Stimulated activated CD4-positive, alpha-beta T cell treated with anti-CD3 and anti-CD28 coated beads, TNF-alpha, amount 100 ng/mL, for 1 hour (primary cell): ENCODE data around the gene GATA5.

Source experiments
- DNase-seq, 3 donors: peaks; one replicate each; pipeline ENCODE4 v3.0.0-alpha.2; 2020; ENCODE audit warnings: low read depth in 3 of 3, low spot score in 1 of 3

Gene GATA5

DNA sequence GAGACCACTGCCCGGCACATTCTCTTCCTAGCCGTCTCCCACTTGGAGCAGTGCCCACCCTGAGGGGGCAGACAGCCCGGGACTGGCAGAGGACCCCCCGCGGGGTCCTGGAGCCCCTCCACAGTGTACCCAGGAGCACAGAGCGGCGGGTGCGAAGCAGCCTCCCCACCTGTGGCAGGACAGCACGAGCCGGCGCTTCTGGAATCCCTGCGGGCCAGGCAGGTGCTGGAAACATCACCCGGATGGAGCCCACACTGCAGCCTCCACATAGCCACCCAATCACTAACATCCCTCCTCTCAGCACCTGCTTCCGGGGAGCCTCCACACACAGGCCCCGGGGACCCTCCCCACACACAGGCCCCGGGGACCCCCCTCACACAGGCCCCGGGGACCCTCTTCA, 18.7 kb downstream of the GATA5 start:
- no peak for DNase-seq

- no peak for DNase-seq
Measured at GRCh38 chr20:62455929-62456328, 19.9 kb downstream of the GATA5 start.

- no peak for DNase-seq
Measured at GRCh38 chr20:62454904-62455636, 20.7 kb downstream of the GATA5 start.

- DNase-seq = no peak
Measured at GRCh38 chr20:62453186-62453808, 22.5 kb downstream of the GATA5 start.

DNA sequence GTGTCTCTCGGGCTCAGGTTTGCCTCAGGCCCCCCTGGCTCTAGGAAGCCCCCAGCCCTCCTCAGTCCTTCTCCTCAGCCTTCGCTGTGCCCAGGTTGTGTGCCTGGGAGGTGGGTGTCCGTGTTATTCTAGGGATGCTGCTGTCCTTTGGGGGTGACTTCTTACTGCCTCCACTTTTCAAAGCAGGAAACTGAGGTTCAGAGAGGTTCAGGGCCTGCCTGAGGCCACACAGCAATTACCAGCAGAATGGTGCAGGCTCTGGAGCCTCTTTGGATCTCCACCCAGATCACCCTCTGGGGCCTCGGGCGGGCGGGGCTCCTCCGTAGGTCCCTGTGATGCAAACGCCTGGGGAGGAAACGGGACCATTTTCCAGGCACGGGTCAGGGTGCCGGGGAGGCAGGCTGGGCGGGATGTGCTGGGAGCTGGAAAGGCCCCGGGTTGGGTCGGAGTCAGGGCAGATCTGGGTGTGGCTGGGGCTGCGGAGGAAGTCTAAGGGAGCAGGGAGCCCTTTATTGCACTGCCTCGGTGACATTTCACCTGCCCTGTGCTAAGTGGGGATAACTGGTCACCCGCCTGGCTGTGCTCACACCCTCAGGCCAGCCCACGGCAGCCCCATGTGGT, 23.2 kb downstream of the GATA5 start:
- DNase-seq = no peak

DNA sequence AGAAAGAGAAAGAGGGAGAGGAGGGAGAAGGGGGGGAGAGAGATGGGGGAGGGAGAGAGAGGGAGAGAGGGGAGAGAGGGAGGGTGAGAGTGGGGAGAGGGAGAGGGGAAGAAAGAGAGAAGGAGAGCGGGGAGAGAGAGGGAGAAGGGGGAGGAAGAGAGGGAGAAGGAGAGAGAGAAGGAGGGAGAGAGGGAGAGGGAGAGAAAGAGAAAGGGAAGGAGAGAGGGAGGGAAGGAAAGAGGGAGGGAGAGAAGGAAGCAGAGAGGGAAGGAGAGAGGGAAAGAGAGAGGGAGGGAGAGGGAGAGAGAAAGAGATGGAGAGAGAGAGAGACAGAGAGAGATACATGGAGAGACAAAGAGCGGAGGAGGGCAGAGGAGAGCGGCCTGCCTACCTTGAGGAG, 23.8 kb downstream of the GATA5 start:
- DNase-seq = no peak

DNA sequence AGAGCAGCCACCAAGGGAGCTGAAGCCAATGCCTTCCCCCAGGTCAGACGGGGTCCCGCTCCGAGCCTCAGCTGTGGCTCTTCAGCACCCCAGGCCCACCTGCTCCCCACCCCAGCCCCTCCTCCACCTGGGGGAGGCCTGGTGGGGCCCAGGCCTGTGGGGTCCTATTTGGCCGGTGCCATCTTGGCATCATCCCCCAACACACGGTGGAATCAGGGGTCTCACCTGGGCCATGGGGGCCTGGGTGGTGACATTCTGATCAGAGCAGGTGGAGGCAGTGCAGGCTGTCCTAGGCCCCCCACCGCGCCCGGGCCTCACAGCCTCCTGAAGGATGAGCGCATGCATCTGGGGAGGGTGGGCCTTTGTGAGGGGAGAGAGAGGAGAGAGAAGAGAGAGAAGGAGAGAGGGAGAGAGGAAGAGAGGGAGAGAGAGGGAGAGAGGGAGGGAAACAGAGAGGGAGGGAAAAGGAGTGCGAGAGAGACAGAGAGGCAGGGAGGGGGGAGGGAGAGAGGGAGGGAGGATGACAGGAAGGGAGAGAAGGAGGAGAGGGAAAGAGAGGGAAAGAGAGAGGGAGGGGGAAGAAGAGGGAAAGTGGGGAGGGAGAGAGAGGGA, 24.5 kb downstream of the GATA5 start:
- DNase-seq = no peak

GRCh38 chr20:62449951-62450691, 25.7 kb downstream of the GATA5 start:
- no peak for DNase-seq

GRCh38 chr20:62448788-62449187, 27.0 kb downstream of the GATA5 start:
- DNase-seq = no peak

DNA sequence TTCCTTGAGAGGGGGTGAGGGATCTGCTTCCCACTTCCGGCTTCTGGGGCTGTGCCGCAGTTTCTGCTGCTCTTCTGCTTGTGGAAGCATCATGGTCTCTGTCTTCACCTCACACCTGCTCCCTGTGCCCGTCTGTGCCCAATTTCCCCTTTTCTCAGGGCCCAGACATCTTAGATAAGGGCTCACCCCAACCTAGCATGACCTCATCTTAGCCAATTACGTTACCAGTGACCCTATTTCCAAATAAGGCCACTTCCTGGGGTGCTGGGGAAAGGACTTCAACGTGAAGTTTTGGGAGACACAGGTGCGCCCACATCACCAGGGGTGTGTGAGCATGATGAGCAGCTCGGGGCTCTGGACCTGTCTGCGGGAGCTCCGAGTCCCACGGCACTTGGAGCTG, 27.8 kb downstream of the GATA5 start:
- no peak for DNase-seq

DNA sequence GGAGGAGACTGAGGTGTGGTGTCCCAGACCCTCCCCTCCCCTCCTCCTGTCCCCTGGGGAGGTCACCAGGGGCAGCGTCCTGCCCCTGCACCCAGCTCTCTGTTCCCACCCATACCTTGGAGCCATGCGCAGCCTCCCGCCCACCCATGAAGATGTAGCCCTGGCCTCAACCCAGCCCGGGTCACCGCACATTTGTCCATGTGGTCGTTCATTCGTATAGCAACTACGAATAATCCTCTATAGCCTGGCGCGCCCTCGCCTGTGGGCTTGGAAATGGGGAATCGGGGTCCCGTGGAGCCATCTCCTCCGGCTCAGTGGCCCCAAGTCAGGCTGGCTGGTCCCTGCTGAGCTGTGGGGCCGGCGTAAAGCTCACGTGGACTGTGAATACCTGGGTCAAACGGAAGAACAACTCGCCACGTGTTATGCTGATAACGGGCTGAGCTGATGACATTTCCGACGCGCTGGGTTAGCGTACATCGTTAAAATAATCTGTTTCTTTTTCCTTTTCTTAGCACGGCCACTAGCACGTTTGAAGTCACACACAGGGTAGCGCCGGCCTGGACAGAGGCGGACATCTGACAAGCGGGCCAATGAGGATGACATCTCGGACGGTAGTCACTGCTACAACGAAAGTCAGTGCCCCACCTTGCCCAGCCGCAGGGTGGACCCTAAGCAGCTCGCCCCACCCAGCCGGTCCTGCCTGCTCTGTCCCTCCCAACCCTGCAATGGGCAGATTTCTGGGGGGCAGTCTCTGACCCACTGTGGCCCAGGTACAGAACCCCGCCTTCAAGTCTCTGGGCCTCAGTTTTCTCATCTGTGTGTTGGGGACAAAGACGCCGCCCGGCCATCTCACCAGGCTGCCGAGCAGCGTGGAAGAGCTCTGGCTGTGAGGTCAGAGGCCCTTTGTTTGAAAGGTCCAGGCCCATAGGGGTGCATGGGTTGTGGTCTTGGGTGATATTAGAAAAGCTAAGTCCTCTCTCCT, 28.6 kb downstream of the GATA5 start:
- no peak for DNase-seq

DNA sequence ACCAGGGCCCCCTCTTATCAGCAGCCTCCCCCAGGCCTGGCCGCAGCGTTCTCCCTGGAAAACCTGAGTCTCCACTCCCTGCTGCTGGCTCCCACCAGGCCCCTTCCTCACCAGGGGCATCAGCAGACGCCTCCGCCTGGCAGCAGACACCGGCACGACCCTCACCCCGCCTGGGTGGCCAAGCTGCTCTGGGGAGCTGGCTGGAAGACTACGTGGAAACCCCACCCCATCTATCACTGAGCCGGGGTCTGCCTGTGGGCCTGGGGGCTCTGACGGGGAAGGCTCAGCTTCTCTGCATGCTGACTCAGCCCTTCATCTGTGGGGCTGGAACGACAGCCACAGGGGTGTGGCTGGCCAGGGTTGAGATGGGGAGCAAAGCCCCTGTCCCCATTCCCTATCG, 29.3 kb downstream of the GATA5 start:
- no peak for DNase-seq

DNA sequence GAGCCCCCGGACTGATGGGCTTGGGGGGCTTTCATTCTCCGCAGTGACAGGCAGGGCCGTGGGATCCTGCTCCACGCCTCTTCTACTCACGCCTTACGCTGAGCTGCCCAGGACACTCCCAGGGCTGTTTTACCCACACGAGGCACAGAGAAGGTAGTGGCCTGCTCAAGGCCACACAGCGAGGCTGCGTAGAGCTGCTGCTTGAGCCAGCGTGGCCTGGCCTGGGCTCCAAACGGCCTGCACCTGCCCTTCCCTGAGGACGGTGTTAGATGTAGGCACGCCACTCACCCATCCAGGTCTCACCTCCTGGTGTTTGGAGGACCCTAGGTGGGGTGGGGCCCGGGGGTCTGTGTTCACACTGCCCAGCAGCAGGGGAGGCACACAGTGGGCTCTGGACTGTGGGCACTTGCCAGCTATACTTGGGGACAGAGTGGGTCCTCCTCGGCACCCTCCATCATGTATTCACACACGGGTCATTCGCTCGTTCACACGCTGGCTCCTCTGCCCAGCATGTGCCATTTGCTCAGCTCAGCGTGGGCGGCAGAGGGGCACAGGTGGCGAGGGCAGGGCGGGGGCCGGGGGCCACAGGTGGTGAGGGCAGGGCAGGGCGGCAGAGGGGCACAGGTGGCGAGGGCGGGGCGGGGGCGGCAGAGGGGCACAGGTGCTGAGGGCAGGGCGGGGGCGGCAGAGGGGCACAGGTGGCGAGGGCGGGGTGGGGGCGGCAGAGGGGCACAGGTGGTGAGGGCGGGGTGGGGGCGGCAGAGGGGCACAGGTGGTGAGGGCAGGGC, 30.0 kb downstream of the GATA5 start:
- DNase-seq = no peak

DNA sequence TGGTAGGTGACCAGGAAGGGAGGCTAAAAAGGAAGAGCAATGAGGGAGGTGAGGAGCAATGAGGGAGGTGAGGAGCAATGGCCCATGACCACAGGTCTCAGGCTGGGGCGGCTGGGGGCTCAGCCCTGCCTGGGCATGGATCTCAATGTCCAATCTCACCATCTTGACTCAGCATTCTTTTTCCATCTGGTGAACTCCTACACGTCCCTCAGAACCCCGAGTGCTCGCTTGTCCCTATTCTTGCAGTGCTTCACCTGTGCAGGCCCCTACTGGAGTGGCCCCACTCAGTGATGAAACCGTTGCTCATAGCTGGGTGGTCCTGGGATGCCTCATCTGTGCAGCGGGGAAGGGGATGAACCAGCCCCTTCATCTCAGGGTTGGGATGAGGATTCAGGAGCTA, 31.5 kb downstream of the GATA5 start:
- no peak for DNase-seq

GRCh38 chr20:62441987-62442539, 33.7 kb downstream of the GATA5 start:
- DNase-seq = no peak

- no peak for DNase-seq
Measured at GRCh38 chr20:62439218-62439617, 36.6 kb downstream of the GATA5 start.

GRCh38 chr20:62437927-62438326, 37.9 kb downstream of the GATA5 start:
- DNase-seq = no peak

DNA sequence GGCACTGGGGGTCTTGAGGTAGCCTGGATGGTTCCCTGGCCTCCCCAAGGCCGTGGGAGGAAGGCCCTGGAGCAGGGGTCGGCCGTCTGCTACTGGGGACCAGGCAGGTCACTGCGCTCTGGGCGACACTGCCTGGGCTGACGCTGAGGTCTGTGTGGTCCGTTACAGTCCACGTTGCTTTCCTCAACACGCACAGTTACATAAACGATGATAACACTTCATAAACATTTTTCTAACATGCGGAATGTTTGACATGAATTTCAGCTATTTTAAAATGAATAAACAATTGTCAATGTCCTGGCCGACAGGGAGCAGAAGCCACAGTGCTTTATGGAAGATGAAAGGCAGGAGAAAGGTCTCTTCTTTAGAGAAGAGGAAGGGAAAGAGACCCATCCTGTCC, 38.3 kb downstream of the GATA5 start:
- DNase-seq = no peak

DNA sequence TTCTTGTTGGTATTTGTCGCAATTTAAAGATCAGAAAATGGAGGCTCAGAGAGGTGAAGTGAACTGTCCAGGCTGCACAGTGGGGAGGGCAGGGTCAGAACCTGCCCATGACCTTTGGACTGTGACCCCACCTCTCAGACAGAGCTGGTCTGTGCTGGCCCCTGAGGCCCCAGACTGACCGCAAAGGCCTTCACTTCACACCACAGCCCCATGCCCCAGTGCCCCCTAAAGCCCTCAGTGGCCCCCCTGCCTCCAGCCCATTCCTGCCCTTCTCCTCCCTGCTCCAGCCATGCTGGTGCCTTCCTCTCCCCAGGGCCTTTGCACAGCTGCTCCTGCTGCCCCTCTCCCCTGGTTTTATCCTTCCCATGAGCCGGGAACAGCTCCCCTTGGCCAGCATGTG, 39.1 kb downstream of the GATA5 start:
- no peak for DNase-seq
